K562 (cell line): ENCODE results near the gene PRDM16. TPM values are rescaled to one million over a fixed set of nuclear protein-coding genes. Genes with fewer than 3 reads are reported as not detected.

ENCODE experiments used
- ATAC-seq: fragments of 200-7000 bp; cut with Tn5 transposase; 3 replicates; pipeline ENCODE4 v1.9.1; 2020; ENCODE audit warnings: moderate library complexity
- BruUV-seq: library from RNA; stranded (reverse); fragments of 400-500 nt; replicated peaks from 2 replicates; lab custom pipeline; 2021; lab: Mats Ljungman, UMichigan
- CTCF ChIA-PET: fragments of 300-600 bp; formaldehyde crosslinking; extraction: SDS; loops from one replicate; lab custom pipeline; 2021; ENCODE audit warnings: low intra/inter-chr PET ratio; lab: Yijun Ruan, JAX
- POLR2A ChIA-PET: fragments of 300-600, 350-650 bp; sonication (Branson Sonifier 250); formaldehyde crosslinking; extraction: SDS; loops from one replicate; lab custom pipeline; 2021; ENCODE audit warnings: antibody characterized with exemption, inconsistent platforms; lab: Yijun Ruan, JAX
- DNase-seq, 4 experiments: peaks; one replicate each; pipeline versions ENCODE4 v3.0.0 to v3.0.0-alpha.2; 2011 to 2018; ENCODE audit warnings: low spot score in 3 of 4, mixed read lengths in 3 of 4; ENCODE audit errors: extremely low read depth in 1 of 4
- FAIRE-seq: peaks from 2 replicates; lab custom pipeline; 2011; peaks lifted over from hg19 to GRCh38; lab: Jason Lieb, UNC
- H2AFZ ChIP-seq: 2 replicates; pipeline ENCODE4 v1.6.0; 2011; ENCODE audit warnings: low read depth, low read length, control low read depth, inconsistent platforms
- H3K27ac ChIP-seq: fragments of 200-600 bp; 3 replicates; pipeline ENCODE4 v1.8.0; 2011; ENCODE audit warnings: low read depth, mild to moderate bottlenecking, control low read depth, inconsistent platforms, low read length, moderate library complexity, mixed read lengths; ENCODE audit errors: extremely low read depth
- H3K27me3 ChIP-seq, 2 experiments: fragments of 300-600 bp in 1 of 2; 2 replicates in 1 of 2; 3 replicates in 1 of 2; pipeline versions ENCODE4 v1.6.0 to v1.8.0; 2011; ENCODE audit warnings: inconsistent platforms in 2 of 2, low read length in 2 of 2, mild to moderate bottlenecking in 1 of 2, mixed read lengths in 1 of 2, moderate library complexity in 1 of 2; ENCODE audit not compliant: control insufficient read depth in 2 of 2, insufficient read depth in 2 of 2
- H3K36me3 ChIP-seq: fragments of 300-600 bp; 3 replicates; pipeline ENCODE4 v1.8.0; 2011; ENCODE audit warnings: mild to moderate bottlenecking, low read length, inconsistent platforms; ENCODE audit not compliant: control insufficient read depth, insufficient read depth
- H3K4me1 ChIP-seq, 2 experiments: fragments of 200-600 bp in 1 of 2; replicated peaks in 1 of 2; 2 replicates in 1 of 2; 3 replicates in 1 of 2; pipeline versions ENCODE4 v1.5.1 to v1.8.0; 2011; ENCODE audit warnings: inconsistent platforms in 2 of 2, low read length in 2 of 2, mild to moderate bottlenecking in 1 of 2, mixed read lengths in 1 of 2, moderate library complexity in 1 of 2; ENCODE audit not compliant: control insufficient read depth in 2 of 2, insufficient read depth in 2 of 2
- H3K4me2 ChIP-seq: 2 replicates; pipeline ENCODE4 v1.6.1; 2011; ENCODE audit warnings: low read length, control low read depth, inconsistent platforms, mixed read lengths; ENCODE audit not compliant: insufficient read depth
- H3K4me3 ChIP-seq: fragments of 200-600 bp; sonication (generic), shearing (Covaris generic); 2 replicates; pipeline ENCODE4 v1.5.1; 2016; ENCODE audit warnings: control low read depth, inconsistent platforms
- H3K79me2 ChIP-seq: fragments of 200-600 bp; 3 replicates; pipeline ENCODE4 v1.8.0; 2011; ENCODE audit warnings: low read length, inconsistent platforms; ENCODE audit not compliant: control insufficient read depth, insufficient read depth
- H3K9ac ChIP-seq, 2 experiments: 2 replicates each; pipeline versions ENCODE4 v1.6.0 to v1.6.1; 2011; ENCODE audit warnings: low read depth in 2 of 2, low read length in 2 of 2, control low read depth in 1 of 2, inconsistent platforms in 1 of 2, mild to moderate bottlenecking in 1 of 2, mixed read lengths in 1 of 2; ENCODE audit not compliant: insufficient read depth in 1 of 2
- H3K9me1 ChIP-seq: one replicate; pipeline ENCODE4 v1.6.0; 2011; ENCODE audit warnings: inconsistent platforms, mild to moderate bottlenecking, low read length, moderate library complexity; ENCODE audit not compliant: control insufficient read depth, insufficient read depth
- H3K9me3 ChIP-seq: replicated peaks from 2 replicates; pipeline ENCODE4 v1.5.1; 2011; ENCODE audit warnings: low read depth, low read length, inconsistent platforms; ENCODE audit not compliant: control insufficient read depth, insufficient read depth
- H4K20me1 ChIP-seq: replicated peaks from 2 replicates; pipeline ENCODE4 v1.6.1; 2011; ENCODE audit warnings: low read length, inconsistent platforms, mixed read lengths; ENCODE audit not compliant: control insufficient read depth, insufficient read depth
- CHD7 ChIP-seq: fragments of 200-600 bp; sonication (generic); IDR thresholded peaks from one replicate; pipeline ENCODE4 v1.6.1; 2012; ENCODE audit warnings: mild to moderate bottlenecking, low read depth, low read length, inconsistent platforms
- SMAD4 ChIP-seq: fragments of 250-450 bp; sonication (Bioruptor Pico); conservative IDR thresholded peaks from 2 replicates; pipeline ENCODE4 v1.8.0; 2021; ENCODE audit warnings: inconsistent platforms, mild to moderate bottlenecking, moderate library complexity
- TSHZ1 ChIP-seq: fragments of 250-450 bp; sonication (Bioruptor Pico); IDR thresholded peaks from 2 replicates; pipeline ENCODE4 v1.4.0; 2020; ENCODE audit warnings: mild to moderate bottlenecking, moderate library complexity
- WGBS: fragments of 100-300 bp; shearing (Covaris generic); methylation state at CpG from one replicate; pipeline ENCODE4 v1.1.6; 2016; ENCODE audit warnings: low coverage, mixed read lengths; ENCODE audit not compliant: insufficient coverage; ENCODE audit errors: missing lambda C conversion rate; 5-methylcytosine and 5-hydroxymethylcytosine counted together
- in situ Hi-C: fragments of 300-500 bp; cut with MboI; formaldehyde crosslinking; loops from 4 replicates; pipeline ENCODE4 v1.15.0; 2018; ENCODE audit warnings: inconsistent platforms, mixed read lengths
- intact Hi-C: fragments of 100-400 bp; cut with micrococcal nuclease; formaldehyde crosslinking; loops from 2 replicates; pipeline ENCODE4 v1.14.2; 2022
- polyA plus RNA-seq, 8 experiments: library from polyadenylated mRNA; depleted of rRNA in 4 of 8; stranded (reverse) in 5 of 8; unstranded in 3 of 8; fragments of >200 nt; fragmentation: Nextera tagmentation in 2 of 8; fragmentation: Illumina TruSeq in 1 of 8; extraction: Ambion mirVana in 2 of 8; extraction: Trizol in 1 of 8; gene quantifications; 2 replicates each; pipeline versions ENCODE4 v1.2.1 to v1.2.3, GENCODE V29; 2011 to 2014; ENCODE audit warnings: inconsistent platforms in 1 of 8, missing spikeins in 1 of 8
- total RNA-seq, 7 experiments: library from RNA; depleted of rRNA in 6 of 7; stranded (reverse); fragments of >200 nt in 6 of 7; fragmentation: Illumina TruSeq in 2 of 7; extraction: Trizol in 2 of 7; gene quantifications; 2 replicates each; pipeline versions ENCODE4 v1.2.1 to v1.2.3, GENCODE V29; 2011 to 2021; ENCODE audit warnings: low replicate concordance in 1 of 7

PRDM16 gene
- total and polyA plus RNA-seq, 9 of the 15 experiments (the other 6 are each of a cell fraction or from before 2014, with no cell fraction given), result 0.10 to 0.27 TPM; not detected in 7

- BruUV-seq, result no TSS peak
- no peak overlapping the region for H3K4me2 ChIP-seq
- H3K27ac ChIP-seq, result no peak overlapping the region
- ATAC-seq, result no peak
- CTCF ChIA-PET, result no interaction called here
- WGBS, result 1% methylated on average over 27 of the region's 29 CpGs
- FAIRE-seq, result no peak
- no peaks in the 10 kb centered on the region for H3K9me1 ChIP-seq
- H3K4me3 ChIP-seq, result no peak overlapping the region
- peaks cover 5 to 55% of the 10 kb centered on the region in 2 experiments; a peak in 3 of 5 replicates for H3K27me3 ChIP-seq
- H3K9me3 ChIP-seq, result no peaks in the 10 kb centered on the region
- in situ Hi-C loops (no loop called here), intact Hi-C loops (no loop called here)
- no peak overlapping the region for H3K9ac ChIP-seq
- H3K79me2 ChIP-seq, result no peaks in the 10 kb centered on the region
- peaks cover 5% of the 10 kb centered on the region for H4K20me1 ChIP-seq
- no peaks in the 10 kb centered on the region for H3K36me3 ChIP-seq
- no peaks in the 10 kb centered on the region for H3K4me1 ChIP-seq
- no peak for DNase-seq
- H2AFZ ChIP-seq, result no peak overlapping the region
- POLR2A ChIA-PET, result interaction anchor here (0.6 to 0.9 kb wide), 3 partner anchors 11 to 35 kb away, joined by 3 to 4 read pairs (median 3); no protein-coding TSS in a partner anchor
- TF ChIP-seq TSHZ1 (CRISPR knock-in tag), result no peak
- no peak for TF ChIP-seq SMAD4 (CRISPR knock-in tag)
- no peak for TF ChIP-seq CHD7
These were observed 32.3 kb downstream of the PRDM16 start for GRCh38 chr1:3101124-3101939.
